ENCODE data around the gene LRRC9.

DNA sequence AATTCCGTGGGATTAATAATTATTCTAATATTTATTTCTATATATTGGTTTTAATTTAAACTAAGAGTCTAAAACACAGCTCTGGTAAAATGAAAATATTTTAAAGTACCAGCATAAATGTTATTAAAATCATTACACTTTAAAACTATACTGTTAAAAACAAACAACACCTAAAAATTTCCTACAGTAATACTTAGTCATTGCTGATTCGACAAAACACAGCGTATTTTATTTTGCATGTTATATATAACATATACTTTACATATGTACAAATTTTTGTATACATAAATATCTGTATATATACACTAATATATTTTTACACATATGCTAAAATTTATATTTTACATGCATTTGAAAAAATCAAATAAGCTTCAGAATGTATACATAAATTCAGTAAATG lies 165.7 kb downstream of the LRRC9 start:
- no peak for TF ChIP-seq EP300 (IDR thresholded peaks at IDR 0.05)
- TF ChIP-seq, protein P1, sequence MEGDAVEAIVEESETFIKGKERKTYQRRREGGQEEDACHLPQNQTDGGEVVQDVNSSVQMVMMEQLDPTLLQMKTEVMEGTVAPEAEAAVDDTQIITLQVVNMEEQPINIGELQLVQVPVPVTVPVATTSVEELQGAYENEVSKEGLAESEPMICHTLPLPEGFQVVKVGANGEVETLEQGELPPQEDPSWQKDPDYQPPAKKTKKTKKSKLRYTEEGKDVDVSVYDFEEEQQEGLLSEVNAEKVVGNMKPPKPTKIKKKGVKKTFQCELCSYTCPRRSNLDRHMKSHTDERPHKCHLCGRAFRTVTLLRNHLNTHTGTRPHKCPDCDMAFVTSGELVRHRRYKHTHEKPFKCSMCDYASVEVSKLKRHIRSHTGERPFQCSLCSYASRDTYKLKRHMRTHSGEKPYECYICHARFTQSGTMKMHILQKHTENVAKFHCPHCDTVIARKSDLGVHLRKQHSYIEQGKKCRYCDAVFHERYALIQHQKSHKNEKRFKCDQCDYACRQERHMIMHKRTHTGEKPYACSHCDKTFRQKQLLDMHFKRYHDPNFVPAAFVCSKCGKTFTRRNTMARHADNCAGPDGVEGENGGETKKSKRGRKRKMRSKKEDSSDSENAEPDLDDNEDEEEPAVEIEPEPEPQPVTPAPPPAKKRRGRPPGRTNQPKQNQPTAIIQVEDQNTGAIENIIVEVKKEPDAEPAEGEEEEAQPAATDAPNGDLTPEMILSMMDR (IDR thresholded peaks at IDR 0.05), result no peak
